Measurements from ENCODE around the gene GPR176.

Gene GPR176

DNA sequence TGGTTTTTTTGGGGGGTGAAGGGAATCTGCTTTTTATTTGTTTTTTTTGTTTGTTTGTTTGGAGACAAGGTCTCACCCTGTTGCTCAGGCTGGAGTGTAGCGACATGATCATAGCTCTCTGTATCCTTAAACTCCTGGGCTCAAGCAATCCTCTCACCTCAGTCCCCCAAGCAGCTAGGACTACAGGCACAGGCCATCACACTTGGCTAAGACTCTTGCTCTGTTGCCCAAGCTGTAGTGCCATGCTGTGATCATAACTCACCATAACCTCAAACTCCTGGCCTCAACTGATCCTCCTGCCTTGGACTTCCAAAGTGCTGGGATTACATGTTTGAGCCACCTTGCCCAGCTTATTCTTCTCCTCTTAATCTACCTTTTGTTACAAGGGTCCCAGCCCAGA lies 31.8 kb downstream of the GPR176 start:
- DNase-seq, result no peak

DNA sequence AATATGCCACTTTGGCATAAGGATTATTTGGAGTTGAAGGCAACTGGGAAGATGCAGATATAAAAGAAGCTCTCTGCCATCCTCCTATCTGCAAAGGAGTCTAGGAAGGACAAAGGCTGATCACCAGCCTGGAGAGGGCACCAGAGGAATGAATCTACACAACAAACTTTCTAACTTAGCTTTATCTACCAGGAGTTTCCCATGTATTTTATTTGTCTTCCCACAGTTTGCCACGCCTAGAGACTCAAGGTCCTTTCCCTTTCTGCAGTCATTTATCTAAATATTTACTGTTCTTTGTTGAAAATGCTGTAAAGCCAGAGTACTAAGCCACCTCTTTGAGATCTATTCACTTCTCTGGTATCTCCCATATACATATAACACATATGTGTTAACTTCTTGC lies 32.2 kb downstream of the GPR176 start:
- DNase-seq, result no peak

DNA sequence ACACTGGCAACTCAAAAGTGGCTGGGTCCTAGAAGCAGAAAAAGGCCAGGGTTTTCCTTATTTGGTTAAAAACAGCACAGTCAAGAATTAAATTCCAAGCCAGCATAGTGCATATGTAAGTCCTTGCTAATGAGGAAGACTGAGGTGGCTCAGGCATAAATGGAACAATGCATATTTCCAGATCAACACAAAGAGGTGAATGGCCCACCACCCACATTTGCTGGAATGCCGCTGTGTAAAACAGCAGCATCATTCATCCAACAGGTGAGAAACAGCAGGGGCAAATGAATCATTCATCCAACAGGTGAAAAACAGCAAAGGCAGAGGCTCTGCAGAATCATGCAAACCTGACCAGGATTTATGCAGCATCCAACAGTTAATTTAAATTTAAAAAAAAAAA lies 32.9 kb downstream of the GPR176 start:
- no peak for DNase-seq

DNA sequence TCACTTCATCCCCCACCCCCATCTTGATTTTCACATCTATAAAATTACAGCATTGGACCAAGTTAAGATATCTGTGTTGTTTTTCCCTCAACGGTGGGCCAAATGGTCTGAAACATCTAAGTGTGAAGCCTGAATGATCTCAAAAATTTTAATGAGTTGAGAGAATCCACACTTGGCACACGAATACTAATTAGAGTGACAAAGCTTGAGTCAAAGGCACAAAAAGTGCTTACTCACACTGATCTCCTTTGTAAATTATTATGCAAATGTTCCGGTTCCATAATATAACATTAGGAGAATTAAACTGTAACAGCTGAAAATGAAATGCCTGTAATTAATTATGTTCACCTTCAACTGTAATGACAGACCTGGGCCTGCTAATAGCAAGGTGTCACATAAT lies 33.6 kb downstream of the GPR176 start:
- DNase-seq, result no peak

DNA sequence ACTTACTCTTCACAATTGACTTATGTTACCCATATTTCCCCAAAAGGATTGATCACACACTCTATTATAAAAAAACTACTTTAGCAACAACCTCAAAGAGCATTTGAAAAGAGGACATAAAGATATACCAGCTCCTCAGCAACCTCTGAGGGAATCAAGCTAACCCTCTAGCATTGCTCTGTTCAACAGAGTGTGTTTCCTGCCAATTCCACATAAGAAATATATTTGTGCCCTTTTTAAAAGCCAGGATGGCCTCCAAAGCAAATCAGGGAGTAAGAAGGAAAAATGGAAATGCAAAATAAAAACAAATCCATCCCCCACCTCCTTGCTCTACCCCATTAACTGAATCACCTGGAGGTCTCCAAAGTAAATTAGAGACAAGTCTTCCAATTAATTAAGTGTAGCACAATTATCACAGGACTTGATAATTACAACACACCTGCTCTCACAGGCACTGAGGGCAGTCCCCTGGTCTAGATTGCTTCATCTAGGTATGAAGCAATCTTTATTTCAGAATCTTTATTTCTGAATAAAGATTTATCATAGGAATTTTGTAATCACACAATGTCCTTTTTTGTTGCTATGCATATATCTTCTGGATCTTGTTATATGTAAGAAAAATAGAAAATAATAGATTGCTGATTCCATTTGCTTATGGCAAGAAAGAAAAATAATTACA lies 34.8 kb downstream of the GPR176 start:
- DNase-seq, result no peak

DNA sequence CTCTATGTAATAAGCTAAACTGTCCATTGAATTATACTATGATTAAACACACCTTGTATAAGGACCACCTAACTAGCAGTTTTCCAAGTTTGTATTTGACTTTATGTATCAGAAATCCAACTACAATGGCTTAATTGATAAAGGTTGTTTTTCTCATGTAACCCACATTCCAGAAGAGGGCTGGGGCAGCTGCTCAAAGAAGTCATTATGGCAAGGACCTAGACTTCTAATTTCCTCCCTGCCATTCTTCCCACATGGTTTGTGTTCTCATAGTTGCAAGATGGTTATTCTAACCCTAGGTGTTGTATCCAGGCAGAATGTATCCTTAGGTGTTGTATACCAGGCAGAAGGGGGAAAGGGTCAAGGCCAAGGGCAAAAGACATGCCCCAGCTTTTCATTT lies 35.7 kb downstream of the GPR176 start:
- no peak for DNase-seq

DNA sequence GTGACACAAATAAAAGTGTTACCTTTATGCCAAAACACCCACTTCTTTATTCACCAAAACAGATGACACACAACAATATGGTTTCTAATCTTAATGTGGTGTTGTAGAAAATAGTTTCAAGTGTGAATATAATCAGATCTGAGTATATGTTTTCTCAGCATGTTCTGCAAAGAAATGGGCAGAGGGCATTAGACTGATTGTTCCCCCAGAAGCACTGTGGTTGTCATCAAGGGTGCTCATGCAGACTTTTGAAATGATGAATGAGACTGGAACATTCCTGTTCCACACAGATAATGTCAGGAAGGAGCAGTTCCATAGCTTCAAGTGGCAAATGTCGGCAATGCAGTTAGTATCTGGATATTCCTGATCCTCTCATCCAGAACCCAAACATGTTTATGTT lies 37.5 kb downstream of the GPR176 start:
- no peak for DNase-seq

DNA sequence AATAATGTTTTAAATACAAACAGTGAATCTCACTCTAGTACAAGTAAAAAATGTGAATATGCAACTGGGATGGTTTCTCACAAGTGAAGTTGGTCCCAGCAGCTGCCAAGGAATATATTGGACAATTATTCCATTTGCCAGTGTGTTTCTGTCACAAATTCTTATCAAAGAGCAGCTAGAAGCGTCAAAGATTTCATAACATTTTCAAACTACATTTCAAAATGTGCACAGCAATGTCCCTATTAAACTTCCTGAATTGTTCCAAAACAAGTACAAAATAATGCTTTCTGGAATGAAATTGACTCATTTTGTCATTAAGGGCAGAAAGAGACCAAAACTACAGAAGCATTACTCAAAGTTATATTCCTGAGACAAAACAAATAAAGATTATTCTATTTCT lies 38.3 kb downstream of the GPR176 start:
- no peak for DNase-seq

DNA sequence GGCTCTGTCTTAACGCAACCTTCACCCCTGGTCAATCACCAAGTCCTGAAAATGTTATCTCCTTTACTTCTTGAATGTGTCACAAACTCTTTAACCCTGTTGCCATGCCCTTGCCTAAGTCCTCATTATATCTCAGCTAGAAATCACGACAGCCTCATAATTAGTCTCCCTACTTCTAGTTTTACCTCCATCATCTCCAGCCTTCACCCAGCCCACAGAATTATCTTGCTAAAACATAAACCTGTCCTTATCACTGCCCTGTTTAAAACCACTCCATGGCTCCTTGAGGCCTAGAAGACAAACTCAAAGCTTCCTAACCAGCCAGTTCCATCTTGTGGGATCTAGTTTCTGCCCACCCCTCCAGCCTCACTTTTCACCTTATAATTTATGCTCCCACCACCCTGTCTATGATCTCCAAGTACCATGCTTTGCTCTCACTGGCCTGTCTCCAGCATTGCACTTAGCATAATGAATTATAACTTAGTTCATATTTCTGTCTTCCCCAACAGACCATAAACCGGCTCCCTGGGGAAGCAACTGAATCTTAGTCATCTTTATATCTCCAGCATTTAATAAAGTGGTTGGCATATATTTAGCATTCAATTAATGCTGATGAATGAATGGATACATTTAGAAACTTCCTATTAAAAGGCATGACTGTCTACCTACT lies 39.2 kb downstream of the GPR176 start:
- DNase-seq, result no peak

DNA sequence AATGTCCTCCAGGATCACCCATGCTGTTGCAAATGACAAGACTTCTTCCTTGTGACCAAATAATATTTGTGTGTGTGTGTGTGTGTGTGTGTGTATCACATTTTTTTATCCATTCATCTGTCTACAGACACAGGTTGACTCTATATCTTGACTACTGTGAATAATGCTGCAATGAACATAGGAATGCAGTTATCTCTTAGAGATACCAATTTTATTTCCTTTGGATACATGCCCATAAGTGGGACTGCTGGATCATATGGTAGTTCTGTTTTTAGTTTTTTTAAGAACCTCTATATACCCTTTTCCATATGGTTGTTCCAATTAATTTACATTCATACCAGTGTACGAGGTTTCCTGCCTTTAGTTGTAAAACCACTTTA lies 41.7 kb downstream of the GPR176 start:
- no peak for DNase-seq

DNA sequence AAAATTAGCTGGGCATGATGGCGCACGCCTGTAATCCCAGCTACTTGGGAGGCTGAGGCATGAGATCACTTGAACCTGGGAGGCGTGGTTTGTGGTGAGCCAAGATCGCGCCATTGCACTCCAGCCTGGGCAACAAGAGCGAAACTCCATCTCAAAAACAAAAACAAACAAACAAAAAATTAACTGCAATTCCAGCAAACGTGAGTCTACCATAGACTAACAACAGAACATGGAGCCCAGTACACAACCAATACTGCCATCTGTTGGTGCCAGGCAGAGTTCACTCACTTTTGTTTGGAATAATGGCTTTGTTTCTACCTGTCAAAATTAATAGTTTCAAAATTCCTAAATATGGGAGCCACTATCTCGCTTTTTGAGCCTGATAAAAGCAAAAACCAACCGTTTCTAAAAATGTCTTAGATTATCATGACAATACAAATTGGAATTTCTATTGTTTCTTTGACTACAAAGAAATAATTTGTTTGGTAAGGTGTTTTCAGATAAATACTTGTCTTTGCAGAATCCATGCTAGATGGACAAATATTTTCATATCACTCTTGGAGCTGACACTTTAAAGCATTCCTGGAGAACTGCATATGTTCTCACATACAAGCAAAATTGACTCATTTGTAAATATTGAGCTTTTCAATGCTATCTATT lies 45.0 kb downstream of the GPR176 start:
- no peak for DNase-seq

DNA sequence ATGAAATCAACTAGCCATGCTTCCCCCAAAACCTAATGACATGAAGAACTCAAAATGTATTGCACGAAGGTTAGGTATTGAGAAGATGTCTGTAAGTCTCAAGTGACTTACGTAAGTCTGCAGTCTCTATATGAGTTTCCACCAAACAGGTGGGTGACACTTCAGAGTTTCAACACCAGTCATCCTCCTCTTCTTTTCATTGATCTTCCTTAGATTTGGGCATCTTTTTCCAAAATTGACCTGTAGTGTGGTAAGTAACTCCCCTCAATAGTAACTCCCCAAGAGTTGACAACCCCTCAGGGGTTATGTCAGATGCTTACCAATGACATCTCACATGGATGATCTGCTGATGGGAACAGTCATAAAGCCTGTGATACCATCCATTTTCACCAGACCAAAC lies 46.1 kb downstream of the GPR176 start:
- no peak for DNase-seq

DNA sequence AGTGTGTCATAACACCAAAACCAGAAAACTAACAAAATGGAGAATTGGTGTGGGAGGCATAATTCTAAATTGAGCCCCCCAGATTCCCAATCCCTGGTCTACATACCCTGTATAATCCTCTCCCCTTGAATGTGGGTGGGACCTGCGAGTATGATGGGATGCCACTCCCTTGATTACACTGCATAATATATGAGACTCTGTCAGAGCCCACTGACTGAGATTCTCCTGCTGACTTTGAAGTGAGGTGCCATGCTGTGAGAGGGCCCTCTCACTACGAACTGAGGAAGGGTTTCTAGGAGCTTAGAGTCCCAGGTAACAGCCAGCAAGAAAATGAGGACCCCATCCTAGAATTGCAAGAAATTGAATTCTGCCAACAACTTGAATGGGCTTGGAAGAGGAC lies 49.5 kb downstream of the GPR176 start:
- DNase-seq, result no peak

DNA sequence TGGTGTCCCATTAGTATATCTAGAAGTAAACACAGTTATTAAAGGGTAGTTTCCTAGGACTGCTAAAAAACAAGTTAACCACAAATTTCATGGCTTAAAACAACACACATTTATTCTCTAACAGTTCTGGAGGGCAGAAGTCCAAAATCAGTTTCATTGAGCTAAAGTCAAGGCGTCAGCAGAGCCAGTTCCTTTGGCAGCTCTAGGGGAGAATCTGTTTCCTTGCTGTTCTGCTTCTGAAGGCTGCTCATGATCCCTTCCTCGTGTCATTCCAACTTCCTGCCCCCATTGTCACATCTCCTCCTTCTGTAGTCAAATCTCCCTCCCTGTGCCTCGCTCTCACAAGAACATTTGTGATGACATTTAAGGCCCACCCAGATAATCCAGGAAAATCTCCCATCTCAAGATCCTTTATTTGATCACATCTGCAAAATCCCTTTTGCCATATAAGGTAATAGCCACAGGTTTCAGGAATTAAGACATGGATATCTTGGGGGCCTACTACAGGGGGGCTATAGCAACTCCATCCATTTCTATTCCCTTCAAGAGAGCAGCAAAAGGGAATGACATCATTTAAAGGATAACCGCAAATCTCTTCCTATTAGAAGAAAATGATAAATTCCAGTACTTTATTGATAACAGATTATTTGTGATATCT lies 50.1 kb downstream of the GPR176 start:
- no peak for DNase-seq

DNA sequence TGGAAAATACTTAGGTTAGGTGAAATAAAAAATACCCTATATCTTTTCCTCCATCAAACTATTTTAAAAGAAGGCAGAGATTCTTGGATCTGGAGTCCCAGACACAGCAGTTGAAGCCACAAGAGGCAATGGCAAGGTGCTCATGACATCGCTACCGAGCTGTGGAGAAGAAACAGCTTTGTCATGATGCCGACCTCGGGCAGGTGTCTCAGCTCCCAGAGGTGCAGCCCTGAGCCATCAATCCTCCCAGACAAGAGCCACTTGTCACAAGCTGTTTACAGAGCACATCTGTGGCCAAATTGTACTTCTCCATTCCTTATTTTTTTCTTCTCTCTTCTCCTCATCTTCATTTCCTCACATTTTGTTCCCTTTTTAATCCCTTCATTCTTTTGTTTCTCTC lies 50.8 kb downstream of the GPR176 start:
- DNase-seq, result no peak

DNA sequence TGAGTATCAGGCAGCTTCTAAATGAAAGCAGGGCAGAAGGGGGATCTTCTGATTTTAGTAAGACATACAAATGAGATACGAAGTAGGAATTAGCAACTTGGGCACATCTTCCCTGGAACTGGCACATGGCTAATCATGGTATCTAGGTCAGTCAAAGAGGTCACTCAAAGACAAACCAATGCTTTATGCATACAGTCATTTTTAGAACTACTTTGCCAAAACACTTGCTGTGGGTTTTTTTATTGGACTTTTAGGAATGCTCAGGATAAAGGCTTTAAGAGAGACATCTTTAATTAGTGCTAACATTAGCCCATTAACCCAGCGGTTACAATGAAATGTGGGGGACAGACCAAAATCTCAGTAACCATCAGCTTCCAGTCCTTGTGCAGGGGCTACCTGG lies 51.7 kb downstream of the GPR176 start:
- DNase-seq, result no peak

DNA sequence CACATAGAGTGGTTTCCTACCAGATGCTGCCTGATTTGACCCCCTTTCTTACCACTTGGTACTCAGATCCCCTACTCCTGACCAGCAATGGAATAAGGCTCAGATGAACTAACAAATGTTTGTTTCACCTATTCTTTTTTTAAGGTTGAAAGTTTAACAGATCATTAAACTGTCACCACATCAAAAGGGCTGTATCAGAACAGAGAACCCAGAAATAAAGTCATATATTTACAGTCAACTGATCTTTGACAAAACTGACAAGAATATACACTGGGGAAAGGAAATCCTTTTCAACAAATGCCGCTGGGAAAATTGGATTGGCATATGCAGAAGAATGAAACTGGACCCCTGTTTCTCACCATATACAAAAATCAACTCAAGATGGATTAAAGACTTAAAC lies 56.0 kb downstream of the GPR176 start:
- no peak for DNase-seq

DNA sequence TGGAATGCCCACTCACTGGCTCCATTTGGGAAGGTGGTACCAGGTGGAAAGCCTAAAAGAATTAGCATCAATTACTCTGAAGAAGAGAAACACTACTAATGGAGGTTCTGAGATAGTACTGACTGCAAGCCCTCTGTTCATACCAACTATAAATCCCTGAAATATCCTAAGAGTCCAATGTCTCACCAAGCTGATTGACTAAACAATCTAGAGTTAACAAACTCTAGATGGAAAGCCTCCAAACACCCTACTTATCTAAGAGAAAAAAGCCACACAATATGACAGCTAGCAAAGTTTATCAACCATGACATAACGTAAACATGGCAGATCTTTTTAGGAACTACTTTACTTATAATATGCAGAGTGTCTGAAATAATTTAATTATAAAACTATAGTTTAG lies 59.2 kb downstream of the GPR176 start:
- no peak for DNase-seq

DNA sequence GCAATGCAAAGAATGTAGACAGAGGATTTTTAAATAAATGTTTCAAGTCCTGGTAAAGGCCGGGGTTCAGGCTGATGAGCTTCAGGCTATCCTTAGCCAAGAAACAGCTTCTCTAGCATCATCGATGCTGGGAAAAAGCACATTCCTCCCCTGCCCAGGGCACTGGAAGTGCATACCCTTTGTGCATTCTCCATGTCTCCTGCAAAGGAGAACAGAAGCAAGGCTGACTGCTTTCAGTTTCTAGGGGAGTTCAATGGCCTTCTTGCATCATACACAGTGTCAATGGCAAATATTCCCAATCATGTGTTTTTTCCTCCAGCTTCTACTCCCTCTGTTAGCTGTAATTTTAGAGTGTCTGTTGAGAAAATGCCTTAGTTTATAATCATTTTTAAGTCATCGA lies 59.9 kb downstream of the GPR176 start:
- no peak for DNase-seq

DNA sequence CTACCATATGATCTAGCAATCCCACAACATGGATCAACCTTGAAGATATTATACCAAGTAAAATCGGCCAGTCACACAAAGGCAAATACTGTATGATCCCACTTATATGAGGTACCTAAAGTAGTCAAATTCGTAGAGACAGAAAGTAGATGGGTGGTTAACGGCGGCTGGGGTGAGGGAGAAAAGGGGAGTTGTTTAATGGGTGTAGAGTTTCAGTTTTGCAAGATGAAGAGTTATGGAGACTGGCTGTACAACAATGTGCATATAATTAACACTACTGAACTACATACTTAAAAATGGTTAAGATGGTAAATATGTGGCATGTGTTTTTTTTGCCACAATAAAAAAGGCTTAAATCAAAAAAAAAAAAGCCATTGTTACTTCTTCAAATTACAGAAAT lies 60.4 kb downstream of the GPR176 start:
- no peak for DNase-seq

DNA sequence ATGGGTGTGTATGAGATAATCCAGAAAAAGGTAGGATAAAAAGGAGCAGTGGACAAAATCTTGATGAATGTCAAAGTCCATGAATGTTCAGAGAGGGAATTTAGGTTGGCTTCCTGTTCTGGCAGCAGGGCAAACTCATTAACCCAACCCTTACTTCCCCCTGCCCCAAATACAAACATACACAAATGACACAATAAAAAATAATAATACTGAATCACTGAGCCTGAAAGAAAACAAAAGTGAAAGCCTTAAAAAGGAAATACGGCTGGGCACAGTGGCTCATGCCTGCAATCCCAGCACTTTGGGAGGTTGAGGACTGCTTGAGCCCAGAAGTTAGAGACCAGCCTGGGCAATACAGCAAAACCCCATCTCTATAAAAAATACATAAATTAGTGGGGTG lies 62.9 kb downstream of the GPR176 start:
- no peak for DNase-seq

DNA sequence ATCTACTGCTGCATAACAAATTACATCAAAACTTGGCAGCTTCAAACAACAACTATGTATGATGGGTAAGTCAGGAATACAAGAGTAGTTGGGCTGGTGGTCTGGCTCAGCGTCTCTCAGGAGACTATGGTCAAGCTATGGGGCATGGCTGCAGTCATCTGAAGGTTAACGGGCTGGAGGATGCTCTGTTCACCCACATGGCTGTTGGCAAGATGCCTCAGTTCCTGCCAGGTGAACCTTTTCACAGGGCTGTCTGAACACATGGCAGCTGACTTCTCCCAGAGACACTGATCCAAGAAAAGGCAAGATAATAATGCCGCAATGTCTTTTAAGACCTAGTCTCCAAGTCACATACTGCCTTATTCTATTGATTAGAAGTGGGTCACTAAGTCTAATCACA lies 63.7 kb downstream of the GPR176 start:
- no peak for DNase-seq

DNA sequence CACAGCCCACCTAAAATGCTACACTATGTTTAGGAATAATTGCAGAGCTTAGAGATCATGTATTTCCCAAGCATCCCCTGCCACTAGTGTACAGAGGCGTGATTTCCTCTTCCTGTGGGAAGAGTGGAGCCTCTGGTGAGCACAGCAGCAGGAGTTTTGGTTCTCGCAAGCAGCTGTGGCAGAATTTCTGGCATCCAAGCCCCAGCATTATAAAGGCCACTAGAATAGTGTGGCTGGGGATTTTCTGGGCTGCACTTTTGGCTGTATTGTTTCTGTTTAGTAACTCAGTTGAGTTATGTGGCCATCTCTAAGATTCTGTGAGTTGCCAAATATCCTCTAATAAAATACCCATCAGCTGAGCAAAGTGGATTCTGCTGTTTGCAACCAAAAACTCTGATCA lies 64.7 kb downstream of the GPR176 start:
- DNase-seq, result no peak

DNA sequence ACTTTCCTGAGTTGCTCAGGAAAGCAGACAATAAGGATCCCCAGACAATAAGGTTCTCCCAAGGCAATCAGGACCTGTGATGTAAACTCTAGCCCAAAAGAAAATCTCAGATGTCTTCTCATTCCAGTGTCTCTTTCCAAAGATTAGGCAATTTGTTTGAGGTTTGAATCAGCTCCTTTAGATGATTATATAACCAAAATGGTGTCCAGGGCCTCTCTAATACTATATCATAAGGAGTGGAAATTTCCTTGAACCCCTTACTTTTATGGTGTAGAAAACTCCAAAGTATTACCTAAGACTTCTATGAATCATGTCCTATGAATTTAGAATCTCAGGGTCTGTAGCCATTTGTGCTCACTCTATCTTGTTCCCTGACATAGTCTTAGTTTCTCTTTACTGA lies 65.9 kb downstream of the GPR176 start:
- DNase-seq, result no peak
